A673 (cell line): ENCODE results near the gene FARP2.

Experiments
- CTCF ChIP-seq: fragments of 300-800, 200-600 bp; sonication (generic); conservative IDR thresholded peaks from 2 replicates; pipeline ENCODE4 v1.5.1; 2017; ENCODE audit warnings: low read depth, mild to moderate bottlenecking, antibody characterized with exemption, low read length, moderate library complexity, mixed read lengths
- EZH2 ChIP-seq: fragments of 200-600 bp; sonication (generic); IDR thresholded peaks from 2 replicates; pipeline ENCODE4 v1.6.1; 2017; ENCODE audit warnings: borderline replicate concordance, low read depth, mild to moderate bottlenecking, mixed read lengths, antibody characterized with exemption, low read length; ENCODE audit not compliant: poor library complexity, severe bottlenecking

DNA sequence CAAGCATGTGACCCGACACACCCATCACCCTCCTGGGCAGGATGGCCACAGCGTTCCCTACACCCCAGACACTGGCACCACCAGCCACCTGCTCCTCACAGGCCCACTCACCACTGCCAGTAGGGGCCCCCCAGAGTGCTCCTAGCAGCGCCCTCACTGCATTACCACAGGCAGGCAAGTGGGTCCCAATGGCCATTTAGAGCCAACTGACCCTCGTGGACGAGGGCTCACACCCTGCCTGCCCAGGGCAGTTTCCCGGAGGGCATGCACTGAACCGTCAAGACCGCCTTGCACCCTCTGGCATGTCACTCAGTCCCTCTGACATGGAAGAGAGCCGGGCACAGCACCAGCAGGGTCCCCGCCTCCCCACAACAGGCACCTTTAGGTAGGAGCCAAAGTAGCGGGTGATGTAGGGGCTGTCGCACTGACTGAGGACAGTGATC lies 145.0 kb downstream of the FARP2 start:
- TF ChIP-seq CTCF: no peak
- no peak for TF ChIP-seq EZH2
